Fibroblast of pulmonary artery (primary cell): ENCODE data around the gene ELP4.

ENCODE experiments used
- DNase-seq: peaks from one replicate; pipeline ENCODE4 v3.0.0-alpha.2; 2010; ENCODE audit warnings: low read depth
- H3K4me3 ChIP-seq: replicated peaks from 2 replicates; pipeline ENCODE4 v1.5.1; 2011; ENCODE audit warnings: low read depth, mild to moderate bottlenecking, control low read depth, low read length, moderate library complexity
- CTCF ChIP-seq: IDR thresholded peaks from 2 replicates; pipeline ENCODE4 v1.5.1; 2011; ENCODE audit warnings: mild to moderate bottlenecking, control low read depth, low read length, inconsistent platforms; ENCODE audit errors: missing control alignments

The ELP4 gene

GRCh38 chr11:31821235-31821764 lies 311.7 kb downstream of the ELP4 start:
- TF ChIP-seq CTCF = no peak
- DNase-seq = no peak

GRCh38 chr11:31821766-31822165 lies 312.2 kb downstream of the ELP4 start:
- H3K4me3 ChIP-seq = no peak overlapping the region
- no peak for DNase-seq
- no peak for TF ChIP-seq CTCF

More at GRCh38 chr11:31821235-31821764, 311.7 kb downstream of the ELP4 start:
- no peak overlapping the region for H3K4me3 ChIP-seq

GRCh38 chr11:31822175-31822926 lies 312.8 kb downstream of the ELP4 start:
- no peak for TF ChIP-seq CTCF
- no peak for DNase-seq
- H3K4me3 ChIP-seq = no peak overlapping the region

- no peak for TF ChIP-seq CTCF
- DNase-seq = no peak
- no peak overlapping the region for H3K4me3 ChIP-seq
Observed at GRCh38 chr11:31822927-31823643, 313.5 kb downstream of the ELP4 start.

GRCh38 chr11:31823644-31824331 lies 314.2 kb downstream of the ELP4 start:
- TF ChIP-seq CTCF = no peak
- H3K4me3 ChIP-seq = no peak overlapping the region
- DNase-seq = no peak

GRCh38 chr11:31824332-31824878 lies 314.8 kb downstream of the ELP4 start:
- TF ChIP-seq CTCF = no peak
- DNase-seq = no peak
- no peak overlapping the region for H3K4me3 ChIP-seq
